Fibroblast of pulmonary artery (primary cell): ENCODE results near the gene ATP5F1D.

Source experiments
- DNase-seq: peaks from one replicate; pipeline ENCODE4 v3.0.0-alpha.2; 2010; ENCODE audit warnings: low read depth
- H3K4me3 ChIP-seq: replicated peaks from 2 replicates; pipeline ENCODE4 v1.5.1; 2011; ENCODE audit warnings: low read depth, mild to moderate bottlenecking, control low read depth, low read length, moderate library complexity
- TF ChIP-seq, protein P1 (sequence below): IDR thresholded peaks from 2 replicates; pipeline ENCODE4 v1.5.1; 2011; ENCODE audit warnings: mild to moderate bottlenecking, control low read depth, low read length, inconsistent platforms; ENCODE audit errors: missing control alignments

The ATP5F1D gene

DNA sequence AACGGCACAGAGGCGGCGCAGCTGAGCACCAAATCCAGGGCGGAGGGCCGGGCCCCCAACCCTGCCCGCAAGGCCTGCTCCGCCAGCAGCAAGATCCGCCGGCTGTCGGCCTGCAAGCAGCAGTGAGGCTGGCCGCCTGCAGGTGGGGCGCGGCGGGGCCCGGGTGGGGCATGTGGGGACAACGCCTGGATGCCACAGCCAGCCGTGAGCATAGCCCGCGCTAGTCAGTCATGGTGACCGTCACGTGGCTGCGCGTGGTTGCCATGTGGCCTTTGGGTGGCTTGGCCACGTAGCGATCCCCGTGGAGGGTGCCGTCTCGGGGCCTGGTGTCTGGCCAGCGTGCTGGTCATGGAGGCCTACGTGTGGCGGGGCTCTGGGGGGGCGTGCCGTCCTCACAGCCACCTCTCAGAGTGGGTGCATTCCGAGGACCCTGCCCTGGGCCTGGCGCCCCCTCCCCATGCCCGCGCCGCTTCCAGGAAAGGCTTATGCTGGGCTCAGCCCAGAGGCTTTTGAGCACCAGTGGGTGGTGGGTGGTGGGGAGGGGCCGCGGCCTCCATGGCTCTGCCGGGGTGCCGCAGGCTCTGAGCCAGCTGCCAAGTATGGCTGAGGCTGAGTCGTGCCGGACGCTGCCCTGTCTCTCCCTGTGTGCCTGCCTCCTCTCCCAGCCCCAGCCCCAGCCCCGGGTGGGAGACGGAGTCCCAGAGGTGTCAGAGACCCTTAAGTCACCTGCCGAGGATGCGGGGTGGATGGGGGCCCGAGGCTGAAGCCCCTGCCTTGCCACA, 14.8 kb upstream of the ATP5F1D start:
- no peak for DNase-seq
- TF ChIP-seq, protein P1, sequence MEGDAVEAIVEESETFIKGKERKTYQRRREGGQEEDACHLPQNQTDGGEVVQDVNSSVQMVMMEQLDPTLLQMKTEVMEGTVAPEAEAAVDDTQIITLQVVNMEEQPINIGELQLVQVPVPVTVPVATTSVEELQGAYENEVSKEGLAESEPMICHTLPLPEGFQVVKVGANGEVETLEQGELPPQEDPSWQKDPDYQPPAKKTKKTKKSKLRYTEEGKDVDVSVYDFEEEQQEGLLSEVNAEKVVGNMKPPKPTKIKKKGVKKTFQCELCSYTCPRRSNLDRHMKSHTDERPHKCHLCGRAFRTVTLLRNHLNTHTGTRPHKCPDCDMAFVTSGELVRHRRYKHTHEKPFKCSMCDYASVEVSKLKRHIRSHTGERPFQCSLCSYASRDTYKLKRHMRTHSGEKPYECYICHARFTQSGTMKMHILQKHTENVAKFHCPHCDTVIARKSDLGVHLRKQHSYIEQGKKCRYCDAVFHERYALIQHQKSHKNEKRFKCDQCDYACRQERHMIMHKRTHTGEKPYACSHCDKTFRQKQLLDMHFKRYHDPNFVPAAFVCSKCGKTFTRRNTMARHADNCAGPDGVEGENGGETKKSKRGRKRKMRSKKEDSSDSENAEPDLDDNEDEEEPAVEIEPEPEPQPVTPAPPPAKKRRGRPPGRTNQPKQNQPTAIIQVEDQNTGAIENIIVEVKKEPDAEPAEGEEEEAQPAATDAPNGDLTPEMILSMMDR, result no peak

DNA sequence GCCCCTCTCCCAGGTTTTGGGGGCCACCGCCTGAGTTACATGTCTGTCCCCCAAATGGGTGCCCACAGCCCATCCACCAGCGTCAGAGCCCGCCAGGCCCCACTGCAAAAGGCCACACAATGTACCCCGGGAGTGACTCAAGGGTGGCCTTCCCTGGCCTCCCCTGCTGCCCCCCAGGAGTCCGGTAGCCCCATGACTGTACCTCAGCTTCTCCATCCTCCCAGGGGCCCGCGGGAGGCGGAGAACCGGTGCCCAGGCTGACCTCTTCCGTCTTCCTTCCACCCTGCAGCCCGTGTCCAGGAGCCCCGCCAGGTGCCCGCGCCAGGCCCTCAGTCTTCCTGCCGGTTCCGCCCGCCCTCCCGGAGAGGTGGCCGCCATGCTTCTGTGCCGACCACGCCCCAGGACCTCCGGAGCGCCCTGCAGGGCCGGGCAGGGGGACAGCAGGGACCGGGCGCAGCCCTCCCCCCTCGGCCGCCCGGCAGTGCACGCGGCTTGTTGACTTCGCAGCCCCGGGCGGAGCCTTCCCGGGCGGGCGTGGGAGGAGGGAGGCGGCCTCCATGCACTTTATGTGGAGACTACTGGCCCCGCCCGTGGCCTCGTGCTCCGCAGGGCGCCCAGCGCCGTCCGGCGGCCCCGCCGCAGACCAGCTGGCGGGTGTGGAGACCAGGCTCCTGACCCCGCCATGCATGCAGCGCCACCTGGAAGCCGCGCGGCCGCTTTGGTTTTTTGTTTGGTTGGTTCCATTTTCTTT, 14.1 kb upstream of the ATP5F1D start:
- no peak for DNase-seq
- TF ChIP-seq, protein P1, result no peak
- no peak overlapping the region for H3K4me3 ChIP-seq

More for the DNA sequence above, 14.8 kb upstream of the ATP5F1D start:
- no peak overlapping the region for H3K4me3 ChIP-seq

DNA sequence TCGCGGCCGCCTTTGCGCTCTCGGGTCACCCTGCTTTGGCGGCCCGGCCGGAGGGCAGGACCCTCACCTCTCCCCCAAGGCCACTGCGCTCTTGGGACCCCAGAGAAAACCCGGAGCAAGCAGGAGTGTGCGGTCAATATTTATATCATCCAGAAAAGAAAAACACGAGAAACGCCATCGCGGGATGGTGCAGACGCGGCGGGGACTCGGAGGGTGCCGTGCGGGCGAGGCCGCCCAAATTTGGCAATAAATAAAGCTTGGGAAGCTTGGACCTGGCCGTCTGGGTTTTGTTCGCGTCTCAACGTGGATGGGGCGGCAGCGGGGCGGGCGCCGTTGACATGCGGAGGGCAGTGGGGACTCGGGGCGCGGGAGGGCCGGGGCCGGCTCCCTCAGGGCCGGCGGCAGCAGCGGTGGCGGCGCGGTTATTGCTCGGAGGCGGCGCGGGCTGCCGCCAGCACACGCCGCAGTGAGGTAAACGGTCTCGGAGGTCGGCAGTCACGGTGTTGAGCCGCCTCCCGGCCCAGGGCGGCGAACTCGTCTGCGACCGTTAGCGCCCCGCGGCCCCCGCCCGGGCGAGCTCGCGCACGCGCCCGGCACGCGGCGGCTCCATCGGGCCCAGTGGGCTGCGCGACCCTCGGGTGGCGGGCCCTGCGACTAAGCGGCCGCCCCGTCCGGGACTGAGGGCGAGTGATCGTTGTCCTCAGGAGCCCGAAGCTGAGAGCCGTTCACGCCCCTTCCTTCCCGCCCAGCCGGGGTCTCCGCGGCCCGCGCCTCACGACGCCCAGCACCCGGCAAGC, 13.2 kb upstream of the ATP5F1D start:
- no peak for DNase-seq
- TF ChIP-seq, protein P1, result no peak
- H3K4me3 ChIP-seq, result no peak overlapping the region

DNA sequence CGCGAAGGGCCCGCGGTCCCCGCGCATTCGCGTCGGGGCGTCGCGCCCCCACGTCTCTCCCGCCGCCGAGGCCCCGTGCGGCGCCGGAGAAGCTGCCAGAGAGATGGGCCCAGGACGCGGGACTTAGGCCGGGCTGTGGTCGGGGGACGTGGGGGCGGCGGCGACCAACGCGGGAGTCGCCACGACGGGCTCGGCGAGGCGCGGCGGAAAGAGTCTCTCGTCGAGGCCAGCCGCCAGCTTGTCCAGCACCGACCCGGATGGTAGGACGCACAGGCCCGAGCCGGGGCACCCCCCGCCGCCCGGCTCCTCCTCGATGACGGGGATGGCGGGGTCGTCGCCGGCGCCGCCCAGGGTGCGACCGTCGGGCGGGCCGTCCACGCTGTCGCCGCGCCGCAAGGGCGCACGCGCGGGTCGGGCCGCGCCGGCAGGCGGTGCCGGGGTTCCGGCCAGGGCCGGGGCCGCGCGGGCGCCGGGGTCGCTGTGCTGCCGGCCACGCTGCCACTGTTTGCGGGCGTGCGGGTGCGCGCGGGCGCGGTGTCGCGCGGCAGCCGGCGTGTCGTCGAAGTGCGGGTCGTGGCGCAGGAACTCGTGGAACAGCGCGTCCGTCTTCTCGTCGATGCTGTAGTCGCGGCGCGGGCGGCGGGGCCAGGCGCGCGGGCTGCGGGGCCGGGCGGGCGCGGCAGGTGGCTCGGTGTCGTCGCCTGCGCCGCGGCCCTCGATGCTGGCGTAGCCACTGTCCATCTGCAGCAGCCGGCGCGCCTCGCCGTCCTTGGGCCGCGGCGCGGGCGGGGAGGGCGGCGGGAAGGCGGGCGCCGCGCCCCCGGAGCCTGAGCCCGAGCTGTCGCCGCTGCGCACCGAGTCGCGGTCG, 12.3 kb upstream of the ATP5F1D start:
- no peak for DNase-seq
- no peak overlapping the region for H3K4me3 ChIP-seq
- TF ChIP-seq, protein P1, result no peak

DNA sequence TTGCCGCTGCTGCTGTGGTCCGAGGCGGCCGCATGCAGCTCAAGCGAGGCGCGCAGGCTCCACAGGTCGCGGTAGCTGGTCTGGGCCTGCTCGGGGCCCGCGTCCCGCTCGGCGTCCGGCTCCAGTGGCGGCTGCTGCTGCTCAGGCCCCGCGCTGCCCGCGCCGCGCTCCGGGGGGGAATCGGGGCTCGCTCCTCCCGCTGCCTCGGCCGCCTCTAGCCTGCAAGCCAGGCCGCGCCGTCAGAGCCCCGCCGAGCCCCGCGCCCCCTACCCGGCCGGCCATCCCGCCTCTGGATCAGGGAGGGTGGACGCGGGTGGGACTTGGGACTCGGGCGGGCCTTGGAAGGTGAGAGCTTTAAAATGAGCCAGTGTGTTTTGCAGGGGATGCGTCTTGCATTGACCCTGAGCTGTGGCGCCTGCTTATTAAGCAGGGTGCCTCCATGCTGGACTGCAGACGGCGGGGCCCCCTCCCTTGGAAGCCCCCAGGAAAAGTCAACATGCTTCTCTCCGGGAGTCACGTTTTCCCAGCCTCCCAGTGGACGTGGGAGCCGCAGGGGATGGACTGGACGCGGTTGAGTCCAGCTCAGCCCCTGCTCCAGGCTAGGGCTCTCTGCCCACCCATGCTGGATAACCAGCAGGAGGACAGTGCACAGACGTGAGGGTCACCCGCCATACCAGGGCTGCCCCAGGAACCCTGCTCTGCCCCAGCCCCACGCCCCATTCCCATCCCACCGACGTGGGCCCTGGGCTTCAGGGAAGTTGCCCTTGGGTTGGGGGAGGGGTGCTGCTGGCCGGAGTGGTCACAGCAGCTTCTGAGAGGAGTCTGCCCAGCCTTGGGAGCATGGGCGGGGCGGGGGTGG, 11.4 kb upstream of the ATP5F1D start:
- DNase-seq, result no peak
- TF ChIP-seq, protein P1, result no peak

More for the DNA sequence above, 11.4 kb upstream of the ATP5F1D start:
- H3K4me3 ChIP-seq, result no peak overlapping the region
